PC-9 (cell line): ENCODE data around the gene SAMD13. TPM values are rescaled to one million over a fixed set of nuclear protein-coding genes. Genes with fewer than 3 reads are reported as not detected.

Source experiments
- BruUV-seq: library from RNA; stranded (reverse); fragments of 400-500 nt; replicated peaks from 2 replicates; lab custom pipeline; 2021; lab: Mats Ljungman, UMichigan
- CTCF ChIA-PET: fragments of 300-600 bp; sonication (Branson Sonifier 250); formaldehyde crosslinking; loops from one replicate; lab custom pipeline; 2022; ENCODE audit warnings: antibody characterized with exemption; lab: Charles Lee
- POLR2A ChIA-PET: fragments of 300-600 bp; sonication (Branson Sonifier 250); formaldehyde crosslinking; loops from one replicate; lab custom pipeline; 2022; ENCODE audit warnings: antibody characterized with exemption; ENCODE audit not compliant: unreplicated experiment; lab: Charles Lee
- DNase-seq, 2 experiments: peaks; one replicate each; pipeline versions ENCODE4 v3.0.0 to v3.0.0-alpha.2; 2015 to 2022; ENCODE audit warnings: mixed read lengths in 1 of 2
- H2AFZ ChIP-seq: fragments of 200-600 bp; sonication (generic); 2 replicates; pipeline ENCODE4 v1.8.1; 2017; ENCODE audit warnings: antibody characterized with exemption
- H3F3A ChIP-seq: fragments of 200-600 bp; sonication (generic); 2 replicates; pipeline ENCODE4 v1.8.1; 2017; ENCODE audit warnings: antibody characterized with exemption, mild to moderate bottlenecking, low read depth; ENCODE audit not compliant: insufficient read depth
- H3K27ac ChIP-seq: fragments of 200-600 bp; sonication (generic); 2 replicates; pipeline ENCODE4 v1.6.1; 2016; ENCODE audit warnings: mixed run types
- H3K27me3 ChIP-seq: fragments of 200-600 bp; sonication (generic); 2 replicates; pipeline ENCODE4 v1.6.1; 2016; ENCODE audit warnings: low read depth, mixed run types; ENCODE audit not compliant: insufficient read depth
- H3K36me3 ChIP-seq: fragments of 200-600 bp; sonication (generic); 2 replicates; pipeline ENCODE4 v1.6.1; 2016; ENCODE audit warnings: low read depth, mixed run types
- H3K4me1 ChIP-seq: fragments of 200-600 bp; sonication (generic); replicated peaks from 2 replicates; pipeline ENCODE4 v1.6.1; 2016; ENCODE audit warnings: mixed run types; ENCODE audit not compliant: insufficient read depth
- H3K4me2 ChIP-seq: fragments of 200-600 bp; sonication (generic); 2 replicates; pipeline ENCODE4 v1.6.1; 2017; ENCODE audit warnings: mixed run types
- H3K4me3 ChIP-seq: fragments of 200-600 bp; sonication (generic); 2 replicates; pipeline ENCODE4 v1.6.1; 2016; ENCODE audit warnings: mixed run types
- H3K79me2 ChIP-seq: fragments of 200-600 bp; sonication (generic); 2 replicates; pipeline ENCODE4 v1.6.1; 2017; ENCODE audit warnings: low read depth, mixed run types
- H3K9me2 ChIP-seq: fragments of 200-600 bp; sonication (generic); 2 replicates; pipeline ENCODE4 v1.8.1; 2017; ENCODE audit warnings: mild to moderate bottlenecking; ENCODE audit not compliant: insufficient read depth
- H3K9me3 ChIP-seq: fragments of 200-600 bp; sonication (generic); 2 replicates; pipeline ENCODE4 v1.8.1; 2016; ENCODE audit warnings: low read depth; ENCODE audit not compliant: insufficient read depth
- H4K20me1 ChIP-seq: fragments of 200-600 bp; sonication (generic); 2 replicates; pipeline ENCODE4 v1.8.1; 2017; ENCODE audit not compliant: insufficient read depth
- CTCF ChIP-seq: fragments of 200-600 bp; sonication (generic); conservative IDR thresholded peaks from 2 replicates; pipeline ENCODE4 v1.6.1; 2017; ENCODE audit warnings: mixed run types, antibody characterized with exemption, mild to moderate bottlenecking, moderate library complexity
- EZH2 ChIP-seq: fragments of 200-600 bp; sonication (generic); IDR thresholded peaks from 2 replicates; pipeline ENCODE4 v1.8.0; 2017; ENCODE audit warnings: antibody characterized with exemption, low read depth
- intact Hi-C: fragments of 100-400 bp; cut with micrococcal nuclease; formaldehyde crosslinking; loops from one replicate; pipeline ENCODE4 v1.10.0; 2022; ENCODE audit not compliant: unreplicated experiment
- total RNA-seq: library from RNA; stranded (reverse); gene quantifications from 2 replicates; pipeline ENCODE4 v1.2.3, GENCODE V29; 2021

Gene SAMD13
- total RNA-seq, 1 experiment from 2014 or later, result 2.5 TPM

- Histone ChIP-seq H2AFZ (no peak overlapping the region), H3K9me2 (no peaks in the 10 kb centered on the region), H3K9me3 (no peaks in the 10 kb centered on the region; the same call in 1 of the 2 replicates), H3K4me2 (no peak overlapping the region), H3K27me3 (no peaks in the 10 kb centered on the region), H3K27ac (no peak overlapping the region), H3F3A (no peaks in the 10 kb centered on the region), H4K20me1 (no peaks in the 10 kb centered on the region), H3K4me3 (no peak overlapping the region), H3K4me1 (no peaks in the 10 kb centered on the region), H3K36me3 (no peaks in the 10 kb centered on the region), H3K79me2 (no peaks in the 10 kb centered on the region)
- ChIA-PET CTCF (no interaction called here), POLR2A (no interaction called here)
- intact Hi-C loops, result no loop called here
- BruUV-seq, result no TSS peak
- TF ChIP-seq EZH2, result no peak
- TF ChIP-seq CTCF, result no peak
- no peak for DNase-seq
These were observed 48.6 kb downstream of the SAMD13 start for GRCh38 chr1:84350104-84350503.

- Histone ChIP-seq H4K20me1 (no peaks in the 10 kb centered on the region), H3F3A (no peaks in the 10 kb centered on the region), H3K9me2 (no peaks in the 10 kb centered on the region), H3K27me3 (no peaks in the 10 kb centered on the region), H3K4me2 (no peak overlapping the region), H3K27ac (no peak overlapping the region), H3K4me3 (no peak overlapping the region), H2AFZ (no peak overlapping the region), H3K79me2 (no peaks in the 10 kb centered on the region), H3K9me3 (no peaks in the 10 kb centered on the region; the same call in 1 of the 2 replicates), H3K4me1 (no peaks in the 10 kb centered on the region), H3K36me3 (no peaks in the 10 kb centered on the region)
- POLR2A ChIA-PET, result no interaction called here
- no TSS peak for BruUV-seq
- CTCF ChIA-PET, result no interaction called here
- TF ChIP-seq EZH2 (no peak), CTCF (no peak)
- intact Hi-C loops, result no loop called here
- no peak for DNase-seq
These were observed 49.0 kb downstream of the SAMD13 start for GRCh38 chr1:84350550-84350949.

DNA sequence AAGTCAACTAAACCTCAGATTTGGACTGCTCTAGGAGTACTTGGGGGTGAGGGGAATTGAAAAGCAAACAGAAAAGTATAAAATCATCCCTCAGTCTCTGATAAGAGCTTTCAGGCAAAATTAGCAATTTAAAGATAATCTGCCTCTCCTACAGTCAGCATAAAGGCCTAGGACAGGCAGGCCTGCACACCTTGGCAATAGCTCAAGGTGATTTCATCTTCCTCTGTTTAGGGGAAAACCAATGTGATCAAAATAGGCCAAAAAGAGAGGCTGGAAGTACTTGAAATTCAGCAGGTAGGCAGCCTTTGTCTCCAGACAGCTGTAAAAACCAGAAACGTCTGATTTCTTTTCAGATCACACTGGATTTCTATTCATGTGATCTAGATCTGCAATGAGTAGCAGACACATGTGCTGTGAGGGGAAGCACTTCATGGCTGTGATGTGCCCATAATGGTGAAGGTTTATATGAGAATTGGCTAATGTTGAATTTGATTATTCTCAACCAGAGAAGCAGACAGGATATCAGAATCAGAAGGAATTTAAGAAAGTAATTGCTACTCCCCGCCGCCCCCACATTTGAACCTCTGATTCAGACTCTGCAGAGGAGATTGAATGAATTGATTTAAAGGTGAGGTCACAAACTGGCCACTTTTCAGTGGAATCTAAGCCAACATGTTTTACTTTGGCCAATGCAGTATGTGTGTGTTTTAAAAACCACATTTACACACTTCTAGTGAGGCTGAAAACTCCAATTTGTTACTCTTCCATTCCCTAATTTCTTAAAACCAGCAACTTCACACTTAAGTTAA lies 51.0 kb downstream of the SAMD13 start:
- H3F3A ChIP-seq, result no peaks in the 10 kb centered on the region
- DNase-seq, result no peak
- H3K4me1 ChIP-seq, result no peaks in the 10 kb centered on the region
- no peak overlapping the region for H2AFZ ChIP-seq
- ChIA-PET CTCF (no interaction called here), POLR2A (interaction anchor here (0.7 kb wide), 1 partner anchor 19 kb away, joined by 3 read pairs; no protein-coding TSS in a partner anchor)
- no peaks in the 10 kb centered on the region for H4K20me1 ChIP-seq
- no peaks in the 10 kb centered on the region for H3K36me3 ChIP-seq
- intact Hi-C loops, result no loop called here
- no peaks in the 10 kb centered on the region for H3K9me3 ChIP-seq
- no peaks in the 10 kb centered on the region for H3K27me3 ChIP-seq
- TF ChIP-seq EZH2, result no peak
- no peak for TF ChIP-seq CTCF
- H3K9me2 ChIP-seq, result no peaks in the 10 kb centered on the region
- H3K4me2 ChIP-seq, result no peak overlapping the region
- H3K4me3 ChIP-seq, result no peak overlapping the region
- no peak overlapping the region for H3K27ac ChIP-seq
- H3K79me2 ChIP-seq, result no peaks in the 10 kb centered on the region
- BruUV-seq, result no TSS peak
